Mucosa of rectum (tissue), 2 donors: ENCODE data around the gene ABI3BP.

ENCODE experiments used
- H3K27ac ChIP-seq, 2 donors: one replicate each; pipeline ENCODE4 v1.7.0; 2013; ENCODE audit warnings: inconsistent platforms in 2 of 2, low read depth in 2 of 2, low read length in 2 of 2
- H3K27me3 ChIP-seq, 2 donors: one replicate each; pipeline ENCODE4 v1.7.0; 2013; ENCODE audit warnings: low read length in 2 of 2; ENCODE audit not compliant: control insufficient read depth in 2 of 2, insufficient read depth in 2 of 2
- H3K36me3 ChIP-seq, 2 donors: one replicate each; pipeline ENCODE4 v1.7.0; 2013; ENCODE audit warnings: low read length in 2 of 2; ENCODE audit not compliant: control insufficient read depth in 2 of 2, insufficient read depth in 2 of 2
- H3K4me1 ChIP-seq, 2 donors: one replicate each; pipeline ENCODE4 v1.7.0; 2013; ENCODE audit warnings: low read length in 2 of 2, mild to moderate bottlenecking in 1 of 2; ENCODE audit not compliant: control insufficient read depth in 2 of 2, insufficient read depth in 2 of 2
- H3K4me3 ChIP-seq, 2 donors: one replicate each; pipeline ENCODE4 v1.7.0; 2013; ENCODE audit warnings: low read length in 2 of 2
- H3K9ac ChIP-seq, 2 donors: one replicate each; pipeline ENCODE4 v1.7.0; 2013; ENCODE audit warnings: low read length in 2 of 2, low read depth in 1 of 2, mild to moderate bottlenecking in 1 of 2
- H3K9me3 ChIP-seq, 2 donors: one replicate each; pipeline ENCODE4 v1.7.0; 2013; ENCODE audit warnings: low read length in 2 of 2; ENCODE audit not compliant: control insufficient read depth in 2 of 2
- donor health status: healthy.
- donor health status: Normal muscosa, but diverticular disease.

The ABI3BP gene

DNA sequence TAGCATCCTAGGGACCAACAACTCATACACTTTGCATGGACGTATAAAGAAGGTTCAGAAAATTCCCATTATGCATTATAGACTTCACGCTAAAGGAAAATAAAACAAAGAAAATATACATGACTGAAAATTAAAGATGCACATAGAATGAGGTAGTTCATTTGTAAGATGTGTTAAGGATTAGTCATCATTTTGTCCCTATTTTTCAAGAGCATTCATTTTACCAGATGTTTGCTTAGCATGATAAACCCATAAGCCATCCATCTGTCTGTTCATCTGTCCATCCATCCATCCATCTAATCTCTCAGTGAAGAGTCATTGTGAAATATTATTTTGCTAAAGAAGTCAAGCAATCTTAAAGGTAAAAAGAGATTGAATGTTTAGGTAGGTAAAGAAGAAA, 203.6 kb downstream of the ABI3BP start:
- H3K9me3 ChIP-seq, result peaks cover 0 to 2% of the 10 kb centered on the region in 2 donors
- H3K36me3 ChIP-seq, result no peaks in the 10 kb centered on the region
- H3K4me3 ChIP-seq, result no peak overlapping the region
- no peaks in the 10 kb centered on the region for H3K4me1 ChIP-seq
- H3K9ac ChIP-seq, result no peak overlapping the region
- no peaks in the 10 kb centered on the region for H3K27me3 ChIP-seq
- no peak overlapping the region for H3K27ac ChIP-seq

DNA sequence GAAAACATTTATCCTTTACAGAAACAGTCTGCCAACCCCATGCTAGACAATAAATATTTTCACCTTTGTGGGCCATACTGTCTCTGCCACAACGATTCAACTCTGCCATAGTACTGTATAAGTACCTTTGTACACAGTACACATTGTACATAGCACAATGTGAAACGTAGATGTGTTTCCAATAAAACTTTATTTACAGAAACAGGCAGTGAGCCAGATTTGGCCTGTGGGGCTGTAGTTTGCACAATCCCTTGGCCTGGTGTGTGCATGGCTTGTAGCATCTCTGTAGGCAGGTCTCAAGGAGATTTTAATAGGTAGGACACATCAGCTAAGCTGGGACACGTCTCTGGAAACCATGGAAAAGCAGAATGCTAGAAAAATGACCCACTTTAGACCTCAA, 209.6 kb downstream of the ABI3BP start:
- H3K9me3 ChIP-seq, result peaks cover 0 to 2% of the 10 kb centered on the region in 2 donors
- H3K9ac ChIP-seq, result no peak overlapping the region
- no peaks in the 10 kb centered on the region for H3K36me3 ChIP-seq
- no peak overlapping the region for H3K27ac ChIP-seq
- no peaks in the 10 kb centered on the region for H3K27me3 ChIP-seq
- no peak overlapping the region for H3K4me3 ChIP-seq
- H3K4me1 ChIP-seq, result no peaks in the 10 kb centered on the region

DNA sequence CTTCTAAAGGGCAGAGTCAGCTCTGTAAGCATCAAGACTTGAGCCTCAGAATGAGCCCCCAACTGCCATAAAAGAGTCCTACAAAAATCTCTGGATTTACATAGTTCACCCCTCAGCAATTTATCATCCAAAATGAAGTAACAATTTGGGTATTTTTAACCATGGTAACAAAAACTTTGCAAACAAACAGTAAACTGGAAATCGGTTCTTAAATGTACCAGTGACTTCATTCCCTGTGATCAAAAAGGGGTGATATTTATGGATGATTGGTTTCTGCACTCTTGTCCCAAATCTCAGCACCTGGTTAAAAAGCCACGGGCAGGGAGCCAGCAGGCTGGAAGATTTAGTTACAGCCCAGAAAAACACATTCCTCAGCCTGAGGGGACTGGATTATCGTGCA, 210.3 kb downstream of the ABI3BP start:
- Histone ChIP-seq H3K4me1 (no peaks in the 10 kb centered on the region), H3K36me3 (no peaks in the 10 kb centered on the region), H3K9me3 (peaks cover 0 to 2% of the 10 kb centered on the region in 2 donors), H3K27me3 (no peaks in the 10 kb centered on the region), H3K4me3 (no peak overlapping the region), H3K27ac (no peak overlapping the region), H3K9ac (no peak overlapping the region)

DNA sequence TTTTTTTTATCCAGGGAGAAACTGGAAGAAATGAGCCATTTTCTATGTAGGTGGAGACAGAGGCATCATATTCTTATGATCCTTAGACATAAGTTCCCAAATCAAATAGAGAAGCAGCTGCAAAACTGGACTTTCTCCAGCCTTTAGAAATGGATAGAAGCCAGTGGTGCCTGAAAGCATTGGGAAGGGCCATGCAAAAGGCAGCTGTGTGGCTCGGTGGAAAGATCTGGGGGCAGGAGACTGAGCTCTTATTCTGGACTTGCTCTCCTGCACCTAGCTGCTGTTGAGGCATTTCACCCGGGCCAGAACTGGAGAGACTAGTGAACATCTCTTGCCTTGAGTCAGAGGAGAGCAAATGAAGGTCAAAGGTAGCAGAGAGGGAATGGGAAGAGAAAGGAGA, 210.9 kb downstream of the ABI3BP start:
- Histone ChIP-seq H3K36me3 (no peaks in the 10 kb centered on the region), H3K4me3 (no peak overlapping the region), H3K9ac (no peak overlapping the region), H3K9me3 (peaks cover 0 to 2% of the 10 kb centered on the region in 2 donors), H3K27me3 (no peaks in the 10 kb centered on the region), H3K27ac (no peak overlapping the region), H3K4me1 (no peaks in the 10 kb centered on the region)

DNA sequence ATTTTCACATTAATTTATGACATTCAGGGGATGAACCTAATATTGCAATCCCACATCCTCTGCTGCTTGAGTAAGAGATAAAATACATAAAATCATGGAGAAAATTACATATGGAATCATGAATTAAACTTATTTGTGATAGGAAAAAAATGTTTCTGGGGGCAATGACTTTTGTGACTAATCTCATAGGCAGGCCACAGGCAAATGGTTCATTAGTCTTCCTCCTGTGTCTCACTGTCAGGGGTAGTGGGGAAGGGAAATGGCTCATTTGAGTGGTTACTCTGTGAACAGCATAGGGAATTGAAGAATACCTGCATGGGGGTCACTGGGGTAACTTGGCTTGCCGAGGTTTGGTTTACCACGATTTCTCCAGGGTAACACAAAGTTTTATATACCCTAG, 211.9 kb downstream of the ABI3BP start:
- no peaks in the 10 kb centered on the region for H3K36me3 ChIP-seq
- peaks cover 0 to 2% of the 10 kb centered on the region in 2 donors for H3K9me3 ChIP-seq
- no peaks in the 10 kb centered on the region for H3K4me1 ChIP-seq
- no peak overlapping the region for H3K27ac ChIP-seq
- no peaks in the 10 kb centered on the region for H3K27me3 ChIP-seq
- H3K9ac ChIP-seq, result no peak overlapping the region
- H3K4me3 ChIP-seq, result no peak overlapping the region

DNA sequence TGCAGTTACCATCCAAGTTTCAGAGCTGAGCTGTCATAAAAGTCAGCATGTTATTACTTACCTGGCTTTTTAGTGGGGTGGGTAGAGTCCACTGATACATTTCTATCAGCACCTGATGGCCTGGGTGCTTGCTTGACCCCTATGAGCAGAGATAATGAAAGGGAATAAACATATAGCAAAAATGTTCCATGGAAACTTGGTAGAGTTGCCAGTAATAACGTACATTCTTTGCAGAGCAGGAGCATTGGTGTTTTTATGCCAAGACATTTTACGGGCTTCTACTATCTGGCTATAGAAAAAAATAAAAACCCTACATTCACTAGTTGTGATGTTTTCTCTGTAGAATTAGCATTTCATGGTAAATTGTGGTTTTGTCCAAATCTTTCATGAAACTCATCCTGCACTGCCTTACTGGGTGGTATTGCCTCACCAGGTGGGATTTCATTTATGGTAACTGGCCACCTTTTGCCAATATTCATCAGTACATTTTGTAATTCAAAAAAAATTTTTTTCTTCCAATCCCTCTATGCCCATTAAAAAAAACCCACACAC, 213.1 kb downstream of the ABI3BP start:
- Histone ChIP-seq H3K36me3 (no peaks in the 10 kb centered on the region), H3K27ac (no peak overlapping the region), H3K9ac (no peak overlapping the region), H3K4me1 (no peaks in the 10 kb centered on the region), H3K9me3 (no peaks in the 10 kb centered on the region), H3K27me3 (no peaks in the 10 kb centered on the region), H3K4me3 (no peak overlapping the region)

DNA sequence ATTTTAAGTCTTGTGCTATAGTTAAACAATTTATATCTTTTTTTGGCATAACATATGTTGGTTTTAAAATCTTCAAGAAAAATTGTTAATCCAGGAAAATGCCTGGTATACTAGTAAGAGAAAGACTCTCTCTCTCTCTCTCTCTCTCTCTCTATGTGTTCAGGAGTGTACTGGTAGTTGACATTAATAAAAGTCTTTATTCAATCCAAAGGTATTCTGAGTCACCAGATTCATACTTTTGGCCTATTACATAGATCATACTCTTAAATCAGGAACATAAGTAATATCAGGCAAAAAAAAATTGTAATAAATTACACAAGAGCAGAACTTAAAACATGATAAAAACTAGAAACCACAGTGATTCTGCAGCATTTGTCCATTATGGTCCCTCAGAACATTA, 213.7 kb downstream of the ABI3BP start:
- H3K9me3 ChIP-seq, result no peaks in the 10 kb centered on the region
- H3K27me3 ChIP-seq, result no peaks in the 10 kb centered on the region
- no peaks in the 10 kb centered on the region for H3K4me1 ChIP-seq
- H3K27ac ChIP-seq, result no peak overlapping the region
- H3K9ac ChIP-seq, result no peak overlapping the region
- H3K36me3 ChIP-seq, result no peaks in the 10 kb centered on the region
- H3K4me3 ChIP-seq, result no peak overlapping the region

DNA sequence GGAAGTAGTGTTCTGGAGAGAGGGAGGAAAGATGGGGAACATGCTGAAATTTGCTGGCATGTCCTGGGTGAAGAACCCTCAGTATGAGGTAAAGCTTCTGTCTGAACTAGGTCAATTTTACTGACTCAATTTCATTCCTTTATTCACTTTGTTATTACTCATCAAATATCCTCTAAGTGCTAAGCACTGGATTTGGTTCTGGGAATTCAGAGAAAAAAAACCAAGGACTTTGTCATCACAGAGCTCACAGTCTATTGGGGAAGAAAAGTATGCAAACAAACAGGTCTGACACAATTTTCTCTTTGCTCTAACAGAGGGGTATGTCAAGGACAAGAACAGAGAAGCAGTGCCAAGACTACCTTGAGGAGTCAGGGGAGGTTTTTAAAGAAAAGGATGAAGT, 215.9 kb downstream of the ABI3BP start:
- Histone ChIP-seq H3K9me3 (no peaks in the 10 kb centered on the region), H3K27ac (no peak overlapping the region), H3K36me3 (no peaks in the 10 kb centered on the region), H3K9ac (no peak overlapping the region), H3K4me1 (no peaks in the 10 kb centered on the region), H3K27me3 (no peaks in the 10 kb centered on the region), H3K4me3 (no peak overlapping the region)

DNA sequence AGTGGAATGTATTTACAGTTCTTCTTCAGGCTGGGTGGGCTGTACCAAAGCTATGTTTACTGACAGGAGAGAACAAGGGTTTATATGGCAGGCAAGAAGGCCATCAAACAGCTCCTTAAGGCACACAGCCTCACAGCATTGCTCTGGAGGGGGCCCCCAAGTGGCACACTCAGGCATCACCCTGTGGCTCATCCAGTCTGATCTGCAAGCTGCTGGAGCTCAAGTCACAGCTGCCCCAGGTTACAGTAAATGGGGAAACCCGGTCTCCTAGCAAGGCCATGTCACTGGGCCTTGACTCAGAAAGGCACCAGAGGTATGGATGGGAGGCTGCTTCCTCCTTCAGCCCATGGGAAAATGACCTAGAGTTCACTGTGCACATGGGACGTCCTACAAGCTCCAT, 216.5 kb downstream of the ABI3BP start:
- H3K9me3 ChIP-seq, result no peaks in the 10 kb centered on the region
- H3K4me3 ChIP-seq, result no peak overlapping the region
- H3K36me3 ChIP-seq, result no peaks in the 10 kb centered on the region
- no peaks in the 10 kb centered on the region for H3K4me1 ChIP-seq
- no peak overlapping the region for H3K9ac ChIP-seq
- no peak overlapping the region for H3K27ac ChIP-seq
- no peaks in the 10 kb centered on the region for H3K27me3 ChIP-seq

DNA sequence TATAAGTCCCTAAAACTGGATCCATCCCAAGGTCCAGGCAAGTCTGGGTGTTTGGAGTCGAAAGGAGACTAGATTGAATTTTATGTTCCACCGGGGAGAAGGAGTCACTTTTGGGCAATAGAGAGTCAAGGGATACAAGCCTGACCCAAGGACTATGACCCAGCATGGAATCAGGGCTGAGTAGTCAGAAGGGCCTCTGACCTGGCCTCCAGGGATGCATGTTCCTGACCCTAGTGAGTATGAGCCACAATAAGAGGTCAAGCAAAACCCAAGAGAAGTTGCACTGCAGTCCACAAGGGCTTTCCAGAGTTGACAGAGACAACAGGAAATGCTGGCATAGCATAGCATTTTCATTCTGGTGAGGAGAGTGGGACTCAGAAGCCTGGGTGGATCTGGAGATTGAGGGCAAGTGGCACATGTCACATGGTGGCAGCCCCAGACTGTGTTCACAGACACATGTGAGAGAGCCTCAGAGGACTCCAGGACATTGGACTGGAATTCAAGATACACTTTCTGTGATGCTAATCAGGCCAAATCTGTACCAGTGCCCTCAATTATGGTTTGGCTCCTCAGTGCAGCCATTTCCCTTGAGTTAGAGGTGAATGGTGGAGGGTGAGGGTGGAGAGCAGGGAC, 217.0 kb downstream of the ABI3BP start:
- no peaks in the 10 kb centered on the region for H3K36me3 ChIP-seq
- H3K27me3 ChIP-seq, result no peaks in the 10 kb centered on the region
- no peak overlapping the region for H3K9ac ChIP-seq
- H3K4me3 ChIP-seq, result no peak overlapping the region
- H3K4me1 ChIP-seq, result no peaks in the 10 kb centered on the region
- no peaks in the 10 kb centered on the region for H3K9me3 ChIP-seq
- H3K27ac ChIP-seq, result no peak overlapping the region
